ENCODE data around the gene LUZP1.
A peak's percentile ranks its signal among the peaks of the same experiment; 100 is the strongest.

The LUZP1 gene

GRCh38 chr1:23118957-23119792 is 49.5 kb downstream of the LUZP1 start:
- no peak for TF ChIP-seq CTCF (IDR thresholded peaks at IDR 0.05; ENCODE audit: insufficient read depth, low read depth, low read length, missing control alignments)
- peak; percentile 18 for DNase-seq (ENCODE audit: low read depth)
- H3K4me3 ChIP-seq (ENCODE audit: low read depth, low read length): no peak overlapping the region

- no peak for TF ChIP-seq CTCF (IDR thresholded peaks at IDR 0.05; ENCODE audit: insufficient read depth, low read depth, low read length, missing control alignments)
- no peak for DNase-seq (ENCODE audit: low read depth)
Observed at GRCh38 chr1:23118407-23118806, 50.2 kb downstream of the LUZP1 start.

GRCh38 chr1:23116921-23117699 is 51.5 kb downstream of the LUZP1 start:
- H3K4me3 ChIP-seq (ENCODE audit: low read depth, low read length): no peak overlapping the region
- no peak for TF ChIP-seq CTCF (IDR thresholded peaks at IDR 0.05; ENCODE audit: insufficient read depth, low read depth, low read length, missing control alignments)
- DNase-seq (ENCODE audit: low read depth): no peak

More at GRCh38 chr1:23118407-23118806, 50.2 kb downstream of the LUZP1 start:
- no peak overlapping the region for H3K4me3 ChIP-seq (ENCODE audit: low read depth, low read length)

- TF ChIP-seq CTCF (IDR thresholded peaks at IDR 0.05; ENCODE audit: insufficient read depth, low read depth, low read length, missing control alignments): no peak
- no peak overlapping the region for H3K4me3 ChIP-seq (ENCODE audit: low read depth, low read length)
- no peak for DNase-seq (ENCODE audit: low read depth)
Observed at GRCh38 chr1:23116216-23116836, 52.3 kb downstream of the LUZP1 start.

- no peak for TF ChIP-seq CTCF (IDR thresholded peaks at IDR 0.05; ENCODE audit: insufficient read depth, low read depth, low read length, missing control alignments)
- no peak overlapping the region for H3K4me3 ChIP-seq (ENCODE audit: low read depth, low read length)
- DNase-seq (ENCODE audit: low read depth): peak; percentile 13
Observed at GRCh38 chr1:23114424-23115079, 54.1 kb downstream of the LUZP1 start.
